HUES64 (cell line): ENCODE results near the gene ARHGEF6.

Source experiments
- H3K27ac ChIP-seq: 2 replicates; pipeline ENCODE4 v1.7.0; 2013; ENCODE audit warnings: low read depth, low read length, inconsistent platforms
- H3K27me3 ChIP-seq: 2 replicates; pipeline ENCODE4 v1.6.1; 2013; ENCODE audit warnings: mild to moderate bottlenecking, low read length; ENCODE audit not compliant: insufficient read depth
- H3K36me3 ChIP-seq: 2 replicates; pipeline ENCODE4 v1.6.1; 2013; ENCODE audit warnings: mild to moderate bottlenecking, low read length; ENCODE audit not compliant: insufficient read depth
- H3K4me1 ChIP-seq: 2 replicates; pipeline ENCODE4 v1.6.1; 2013; ENCODE audit warnings: mild to moderate bottlenecking, low read length, moderate library complexity; ENCODE audit not compliant: insufficient read depth
- H3K4me3 ChIP-seq: 2 replicates; pipeline ENCODE4 v1.5.1; 2013; ENCODE audit warnings: mild to moderate bottlenecking, low read length, moderate library complexity
- H3K9ac ChIP-seq: 2 replicates; pipeline ENCODE4 v1.6.1; 2013; ENCODE audit warnings: mild to moderate bottlenecking, low read depth, low read length
- H3K9me3 ChIP-seq: 2 replicates; pipeline ENCODE4 v1.6.1; 2013; ENCODE audit warnings: low read depth, low read length; ENCODE audit not compliant: insufficient read depth
- WGBS: fragments of 150-250, 120-280 bp; methylation state at CpG from one replicate; pipeline ENCODE4 v1.1.7; 2013; ENCODE audit warnings: missing lambda C conversion rate; 5-methylcytosine and 5-hydroxymethylcytosine counted together

The ARHGEF6 gene

GRCh38 chrX:136659174-136659573 is 121.6 kb downstream of the ARHGEF6 start:
- H3K36me3 ChIP-seq: no peaks in the 10 kb centered on the region
- no peaks in the 10 kb centered on the region for H3K4me1 ChIP-seq
- no peaks in the 10 kb centered on the region for H3K27me3 ChIP-seq
- WGBS: 94% methylated on average over 9 of the region's 9 CpGs
- no peak overlapping the region for H3K4me3 ChIP-seq
- H3K9me3 ChIP-seq: no peaks in the 10 kb centered on the region
- no peak overlapping the region for H3K27ac ChIP-seq
- H3K9ac ChIP-seq: no peak overlapping the region

GRCh38 chrX:136658151-136658550 is 122.6 kb downstream of the ARHGEF6 start:
- Histone ChIP-seq H3K4me1 (no peaks in the 10 kb centered on the region), H3K9me3 (no peaks in the 10 kb centered on the region), H3K36me3 (no peaks in the 10 kb centered on the region), H3K4me3 (no peak overlapping the region), H3K27me3 (no peaks in the 10 kb centered on the region), H3K27ac (no peak overlapping the region), H3K9ac (no peak overlapping the region)
- WGBS: 96% methylated on average over 5 of the region's 5 CpGs

- no peaks in the 10 kb centered on the region for H3K36me3 ChIP-seq
- 93% methylated on average over 5 of the region's 5 CpGs for WGBS
- no peaks in the 10 kb centered on the region for H3K27me3 ChIP-seq
Observed at GRCh38 chrX:136656361-136656964, 124.3 kb downstream of the ARHGEF6 start.

GRCh38 chrX:136652822-136653723 is 127.7 kb downstream of the ARHGEF6 start:
- Histone ChIP-seq H3K9ac (no peak overlapping the region), H3K4me1 (peaks cover 13% of the 10 kb centered on the region; the same call in 1 of the 2 replicates), H3K27ac (no peak overlapping the region), H3K4me3 (no peak overlapping the region), H3K27me3 (no peaks in the 10 kb centered on the region), H3K36me3 (no peaks in the 10 kb centered on the region), H3K9me3 (no peaks in the 10 kb centered on the region)
- WGBS: 96% methylated on average over 6 of the region's 6 CpGs

More at GRCh38 chrX:136656361-136656964, 124.3 kb downstream of the ARHGEF6 start:
- H3K9me3 ChIP-seq: no peaks in the 10 kb centered on the region
- H3K4me3 ChIP-seq: no peak overlapping the region
- no peak overlapping the region for H3K9ac ChIP-seq
- H3K4me1 ChIP-seq: no peaks in the 10 kb centered on the region
- no peak overlapping the region for H3K27ac ChIP-seq

- Histone ChIP-seq H3K4me1 (peaks cover 13% of the 10 kb centered on the region; the same call in 1 of the 2 replicates), H3K27ac (no peak overlapping the region), H3K27me3 (no peaks in the 10 kb centered on the region), H3K36me3 (no peaks in the 10 kb centered on the region), H3K9ac (no peak overlapping the region), H3K9me3 (no peaks in the 10 kb centered on the region), H3K4me3 (no peak overlapping the region)
- 96% methylated on average over 3 of the region's 3 CpGs for WGBS
Observed at GRCh38 chrX:136650811-136651210, 129.9 kb downstream of the ARHGEF6 start.

GRCh38 chrX:136647677-136648360 is 132.9 kb downstream of the ARHGEF6 start, which contains the start of gene CD40LG:
TSS of gene CD40LG (plus strand) at chrX:136648158. CDS start at chrX:136648249, 91 bp downstream.
- Histone ChIP-seq H3K4me1 (peaks cover 13% of the 10 kb centered on the region; the same call in 1 of the 2 replicates), H3K27me3 (no peaks in the 10 kb centered on the region), H3K4me3 (no peak within 1 kb of the TSS), H3K9me3 (no peaks in the 10 kb centered on the region), H3K9ac (no peak within 1 kb of the TSS), H3K36me3 (no peaks in the 10 kb centered on the region), H3K27ac (no peak within 1 kb of the TSS)
- WGBS: 94% methylated on average over 9 of the region's 10 CpGs

- Histone ChIP-seq H3K36me3 (no peaks in the 10 kb centered on the region), H3K27ac (no peak overlapping the region), H3K9me3 (no peaks in the 10 kb centered on the region), H3K27me3 (no peaks in the 10 kb centered on the region), H3K9ac (no peak overlapping the region), H3K4me1 (peaks cover 13% of the 10 kb centered on the region; the same call in 1 of the 2 replicates), H3K4me3 (no peak overlapping the region)
- WGBS: 94% methylated on average over 3 of the region's 5 CpGs
Observed at GRCh38 chrX:136646602-136647239, 134.0 kb downstream of the ARHGEF6 start.

GRCh38 chrX:136643243-136643642 is 137.5 kb downstream of the ARHGEF6 start:
- H3K27me3 ChIP-seq: no peaks in the 10 kb centered on the region
- 90% methylated on average over 1 of the region's 1 CpG for WGBS
- no peak overlapping the region for H3K4me3 ChIP-seq
- no peak overlapping the region for H3K9ac ChIP-seq
- no peaks in the 10 kb centered on the region for H3K9me3 ChIP-seq
- no peak overlapping the region for H3K27ac ChIP-seq
- no peaks in the 10 kb centered on the region for H3K4me1 ChIP-seq
- no peaks in the 10 kb centered on the region for H3K36me3 ChIP-seq

GRCh38 chrX:136639506-136640176 is 141.1 kb downstream of the ARHGEF6 start:
- no peaks in the 10 kb centered on the region for H3K36me3 ChIP-seq
- H3K9ac ChIP-seq: no peak overlapping the region
- H3K4me3 ChIP-seq: no peak overlapping the region
- no peaks in the 10 kb centered on the region for H3K27me3 ChIP-seq
- 92% methylated on average over 8 of the region's 8 CpGs for WGBS
- H3K4me1 ChIP-seq: peaks cover 9% of the 10 kb centered on the region
- no peak overlapping the region for H3K27ac ChIP-seq
- H3K9me3 ChIP-seq: no peaks in the 10 kb centered on the region

GRCh38 chrX:136636121-136636520 is 144.6 kb downstream of the ARHGEF6 start:
- H3K27me3 ChIP-seq: no peaks in the 10 kb centered on the region
- H3K4me1 ChIP-seq: peaks cover 10% of the 10 kb centered on the region
- no peak overlapping the region for H3K9ac ChIP-seq
- H3K27ac ChIP-seq: no peak overlapping the region
- WGBS: 13% methylated on average over 3 of the region's 3 CpGs
- no peaks in the 10 kb centered on the region for H3K36me3 ChIP-seq
- no peaks in the 10 kb centered on the region for H3K9me3 ChIP-seq
- no peak overlapping the region for H3K4me3 ChIP-seq
